Activated CD8-positive, alpha-beta memory T cell treated with anti-CD3 and anti-CD28 coated beads, Interleukin-2, amount 50 U/mL, for 4 hours (primary cell): ENCODE data around the gene CMA1.
A peak's percentile ranks its signal among the peaks of the same experiment; 100 is the strongest.
"Not testable (repeated sequence)": the region's sequence is repeated elsewhere in the genome, so short reads cannot be mapped to it uniquely, and the experiment has no call there.

Source experiments
- DNase-seq: peaks from one replicate; pipeline ENCODE4 v3.0.0-alpha.2; 2020

Gene CMA1

DNA sequence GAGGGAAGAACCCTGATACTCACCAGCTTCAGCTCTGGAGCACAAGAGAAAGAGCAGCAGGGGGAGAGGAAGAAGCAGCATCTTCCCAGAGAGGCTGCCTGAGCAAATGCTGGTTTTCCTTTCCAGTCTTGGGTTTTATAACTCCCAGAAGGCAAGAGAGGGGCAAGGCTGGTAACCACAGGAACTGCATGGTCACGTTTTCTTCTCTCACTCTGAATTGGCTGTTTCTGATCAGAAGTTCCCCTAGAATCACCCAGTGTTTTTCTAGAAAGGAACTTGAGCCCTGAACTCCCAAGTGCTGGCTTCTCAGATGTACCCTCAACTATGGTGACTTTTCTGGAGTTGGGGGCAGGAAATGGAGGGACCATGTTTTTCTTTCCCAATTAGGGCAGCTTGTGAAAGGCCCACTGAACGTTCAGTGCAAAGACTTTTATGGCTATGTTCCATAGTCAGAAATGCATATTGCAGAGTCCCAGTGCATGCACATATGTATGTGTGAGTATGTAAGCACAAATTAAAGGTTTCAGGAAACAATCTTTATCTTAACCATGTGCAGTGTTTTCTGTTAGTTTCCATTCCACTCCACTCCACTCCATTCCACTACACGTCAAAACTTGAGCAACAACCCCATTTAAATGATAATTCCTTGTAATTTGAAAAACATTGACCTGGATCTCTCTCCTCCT, at the start of gene CMA1:
TSS of gene CMA1 (minus strand) at position 111 of the 686 bp plus-strand sequence. CDS start at position 81, 30 bp downstream.
- no peak for DNase-seq

DNA sequence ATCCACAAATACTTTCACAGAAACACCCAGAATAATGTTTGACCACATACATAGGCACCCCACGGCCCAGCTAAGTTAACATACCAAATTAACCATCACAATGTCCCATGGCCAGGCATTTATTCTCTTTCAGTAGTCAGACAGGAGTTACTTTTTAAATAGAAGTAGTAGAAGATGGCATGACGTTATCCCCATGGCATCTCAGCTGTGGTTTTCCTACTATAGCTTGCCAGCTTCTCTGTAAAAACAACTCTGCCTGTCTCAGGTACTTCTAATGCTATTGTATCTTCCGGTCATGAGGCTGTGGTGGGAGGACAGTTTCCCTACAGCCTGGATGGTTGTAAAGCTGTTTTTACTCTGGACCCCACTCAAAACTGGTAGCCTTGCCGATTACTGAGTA, 48.7 kb upstream of the CMA1 start:
- no peak for DNase-seq

- DNase-seq = not testable (repeated sequence)
Observed at GRCh38 chr14:24549064-24549463, 41.0 kb upstream of the CMA1 start.

DNA sequence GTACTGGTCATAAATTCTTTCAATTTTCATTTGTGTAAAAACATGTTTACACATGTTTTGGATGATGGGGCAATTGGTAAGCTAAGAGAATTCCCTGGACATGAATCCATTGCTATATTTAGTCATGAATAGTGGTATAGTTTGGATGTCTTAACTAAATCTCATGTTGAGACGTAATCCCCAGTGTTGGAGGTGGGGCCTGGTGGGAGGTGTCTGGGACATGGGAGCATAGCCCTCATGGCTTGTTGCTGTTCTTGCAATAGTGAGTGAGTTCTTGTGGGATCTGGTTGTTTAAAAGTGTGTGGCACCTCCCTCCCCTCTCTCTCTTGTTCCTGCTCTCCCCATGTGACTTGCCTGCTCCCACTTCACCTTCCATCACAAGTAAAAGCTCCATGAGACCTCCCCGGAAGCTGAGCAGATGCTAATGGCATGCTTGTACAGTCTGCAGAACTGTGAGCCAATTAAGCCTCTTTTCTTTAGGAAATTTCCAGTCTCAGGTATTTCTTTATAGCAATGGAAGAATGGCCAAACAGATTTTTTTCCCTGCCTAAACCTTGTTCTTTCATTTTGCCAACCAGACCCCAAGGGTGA, 34.4 kb upstream of the CMA1 start:
- DNase-seq = no peak

- DNase-seq = no peak
Observed at GRCh38 chr14:24535737-24536136, 27.7 kb upstream of the CMA1 start.

DNA sequence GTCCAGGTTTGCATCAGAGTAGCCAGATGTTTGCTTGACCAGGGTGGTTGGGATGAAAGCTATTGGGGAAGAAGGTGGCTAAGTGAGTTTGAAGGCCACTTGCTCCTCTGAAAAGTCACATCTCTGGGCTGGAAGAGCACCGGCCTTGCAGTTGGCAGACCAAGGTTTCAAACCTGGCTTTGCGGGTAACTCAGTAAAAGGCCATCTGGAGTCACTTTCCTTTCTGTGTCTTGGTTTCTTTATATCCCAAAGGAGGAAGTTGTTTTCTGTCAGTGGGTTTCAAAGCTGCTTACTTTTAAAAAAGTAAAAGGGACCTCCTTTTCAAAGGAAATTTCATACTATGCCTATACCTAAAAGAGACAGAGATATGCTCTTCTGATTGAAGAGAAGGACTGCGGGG, 26.2 kb upstream of the CMA1 start:
- DNase-seq = no peak

- DNase-seq = not testable (repeated sequence)
Observed at GRCh38 chr14:24525877-24526620, 18.0 kb upstream of the CMA1 start.

- DNase-seq = no peak
Observed at GRCh38 chr14:24518851-24519250, 10.8 kb upstream of the CMA1 start.

DNA sequence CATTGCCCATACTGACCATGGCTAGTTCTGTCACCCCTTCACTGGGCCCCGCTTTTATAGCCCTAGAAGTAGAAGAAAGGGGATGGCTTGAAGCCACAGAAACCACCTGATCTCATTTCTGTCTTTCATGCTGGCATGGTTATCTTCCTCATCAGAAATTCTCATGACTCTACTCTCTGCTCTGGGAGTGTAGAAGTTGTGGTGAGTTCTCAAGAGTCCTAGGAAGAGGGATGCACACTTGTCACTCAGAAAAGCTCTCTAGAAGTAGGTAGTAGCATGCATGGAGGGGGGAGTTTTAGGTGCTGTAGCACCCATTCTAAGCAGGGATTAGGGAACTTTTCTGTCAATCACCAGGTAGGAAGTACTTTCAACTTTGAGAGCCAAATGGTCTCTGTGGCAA, 6.1 kb upstream of the CMA1 start:
- no peak for DNase-seq

GRCh38 chr14:24513009-24513408, 4.9 kb upstream of the CMA1 start:
- no peak for DNase-seq

GRCh38 chr14:24506443-24506842, 1.6 kb downstream of the CMA1 start:
- DNase-seq = no peak

DNA sequence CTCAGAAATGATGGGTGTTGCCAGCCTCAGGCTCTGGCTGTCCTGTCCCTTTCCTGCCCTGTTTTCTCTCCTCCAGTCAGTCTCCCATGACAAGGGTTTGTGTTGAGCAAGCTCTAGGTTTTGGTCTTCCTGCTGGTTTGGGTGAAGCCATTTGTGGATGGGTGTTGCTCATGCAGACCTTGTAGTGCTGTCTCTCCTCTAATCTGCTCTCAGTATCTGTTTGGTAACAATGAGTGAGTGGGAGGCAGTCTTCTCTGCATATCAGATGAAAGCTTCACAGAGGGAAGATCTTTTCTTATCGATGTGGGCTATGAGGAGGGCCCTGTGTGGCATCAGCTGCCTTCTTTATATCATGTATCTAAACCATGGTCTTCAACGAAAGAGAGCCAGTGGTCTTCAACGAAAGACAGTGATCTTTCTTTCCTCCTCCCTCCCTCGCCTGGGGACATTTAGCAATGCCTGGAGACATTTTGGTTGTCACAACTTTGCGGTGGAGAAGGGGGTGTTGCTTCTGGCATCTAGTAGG, 3.6 kb downstream of the CMA1 start:
- no peak for DNase-seq

- DNase-seq = not testable (repeated sequence)
Observed at GRCh38 chr14:24491586-24492408, 16.3 kb downstream of the CMA1 start.

GRCh38 chr14:24483604-24484252, 24.3 kb downstream of the CMA1 start:
- no peak for DNase-seq

DNA sequence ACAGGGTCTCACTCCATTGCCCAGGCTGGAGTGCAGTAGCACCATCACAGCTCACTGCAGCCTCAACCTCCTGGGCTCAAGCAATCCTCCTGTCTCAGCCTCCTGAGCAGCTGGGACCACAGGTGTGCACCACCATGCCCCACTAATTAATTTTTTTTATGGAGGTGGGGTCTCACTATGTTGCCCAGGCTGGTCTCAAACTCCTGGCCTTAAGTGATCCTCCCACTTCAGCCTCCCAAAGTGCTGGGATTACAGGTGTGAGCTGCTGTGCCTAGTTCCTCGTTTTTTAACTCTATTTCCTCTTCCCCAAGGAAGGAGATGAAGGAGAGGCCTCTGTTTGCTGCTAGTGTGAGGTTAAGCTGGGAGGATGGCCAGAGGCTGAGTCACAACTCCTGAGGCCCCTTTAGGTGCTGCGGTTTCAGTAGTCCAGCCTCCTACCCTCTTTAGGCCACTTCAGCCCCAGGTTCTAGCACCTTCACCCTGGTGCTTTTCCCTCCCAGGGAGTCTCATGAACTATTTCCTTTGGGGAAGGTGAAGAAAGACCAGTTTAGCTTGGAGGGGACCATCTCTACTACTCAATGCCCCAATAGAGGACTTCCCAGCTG, 25.3 kb downstream of the CMA1 start:
- DNase-seq = not testable (repeated sequence)

DNA sequence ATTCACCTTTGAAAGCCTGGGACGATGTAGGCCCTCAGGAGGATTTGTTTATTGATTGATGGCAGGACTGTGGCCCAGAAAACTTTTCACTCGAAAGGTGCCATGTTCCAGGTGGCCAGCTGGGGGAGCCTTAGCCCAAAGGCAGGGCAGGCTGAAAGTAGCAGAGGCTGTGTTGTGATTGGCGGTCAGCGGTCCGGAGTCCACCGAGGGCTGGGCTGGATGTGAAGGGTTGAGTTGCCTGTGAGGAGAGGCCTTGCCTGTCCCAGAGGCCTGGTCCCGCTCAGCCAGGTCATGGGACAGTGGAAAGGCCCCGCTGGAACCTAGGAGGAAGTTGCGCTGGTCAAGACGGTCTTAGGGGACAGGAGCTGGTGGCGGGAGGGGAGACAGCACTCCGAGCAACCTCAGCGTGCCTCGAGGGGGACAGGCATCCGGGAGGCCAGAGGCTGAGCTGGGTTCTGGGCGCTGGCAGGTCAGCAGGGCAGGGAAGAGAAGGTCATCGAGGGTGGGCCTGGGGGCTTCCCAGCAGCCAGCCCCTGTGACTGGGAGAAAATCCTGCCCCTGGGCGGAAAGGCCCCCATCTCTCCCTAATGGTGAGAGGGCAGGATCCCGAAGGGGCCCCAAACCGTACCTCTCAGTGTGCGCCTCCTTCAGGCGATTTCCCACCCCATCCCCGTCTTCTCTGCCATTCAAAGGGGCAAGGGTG, 26.3 kb downstream of the CMA1 start:
- DNase-seq = peak; percentile 35

DNA sequence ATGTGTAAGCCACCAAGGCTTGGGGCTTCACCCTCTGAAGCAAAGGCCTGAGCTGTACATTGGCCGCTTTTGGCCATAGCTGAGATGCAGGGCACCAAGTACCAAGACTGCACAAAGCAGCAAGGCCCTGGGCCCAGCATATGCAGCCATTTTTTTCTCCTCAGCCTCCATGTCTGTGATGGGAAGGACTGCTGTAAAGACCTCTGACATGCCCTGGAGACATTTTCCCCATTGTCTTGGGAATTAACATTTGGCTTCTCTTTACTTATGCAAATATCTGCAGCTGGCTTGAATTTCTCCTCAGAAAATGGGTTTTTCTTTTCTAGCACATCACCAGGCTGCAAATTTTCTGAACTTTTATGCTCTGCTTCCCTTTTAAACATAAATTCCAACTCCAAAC, 28.1 kb downstream of the CMA1 start:
- not testable (repeated sequence) for DNase-seq

- no peak for DNase-seq
Observed at GRCh38 chr14:24475261-24475660, 32.8 kb downstream of the CMA1 start.

GRCh38 chr14:24473211-24473610, 34.9 kb downstream of the CMA1 start:
- no peak for DNase-seq

DNA sequence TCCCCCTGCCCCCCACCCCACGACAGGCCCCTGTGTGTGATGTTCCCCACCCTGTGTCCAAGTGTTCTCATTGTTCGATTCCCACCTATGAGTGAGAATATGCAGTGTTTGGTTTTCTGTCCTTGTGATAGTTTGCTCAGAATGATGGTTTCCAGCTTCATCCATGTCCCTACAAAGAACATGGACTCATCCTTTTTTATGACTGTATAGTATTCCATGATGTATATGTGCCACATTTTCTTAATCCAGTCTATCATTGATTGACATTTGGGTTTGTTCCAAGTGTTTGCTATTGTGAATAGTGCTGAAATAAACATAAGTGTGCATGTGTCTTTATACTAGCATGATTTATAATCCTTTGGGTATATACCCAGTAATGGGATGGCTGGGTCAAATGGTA, 37.6 kb downstream of the CMA1 start:
- DNase-seq = not testable (repeated sequence)

DNA sequence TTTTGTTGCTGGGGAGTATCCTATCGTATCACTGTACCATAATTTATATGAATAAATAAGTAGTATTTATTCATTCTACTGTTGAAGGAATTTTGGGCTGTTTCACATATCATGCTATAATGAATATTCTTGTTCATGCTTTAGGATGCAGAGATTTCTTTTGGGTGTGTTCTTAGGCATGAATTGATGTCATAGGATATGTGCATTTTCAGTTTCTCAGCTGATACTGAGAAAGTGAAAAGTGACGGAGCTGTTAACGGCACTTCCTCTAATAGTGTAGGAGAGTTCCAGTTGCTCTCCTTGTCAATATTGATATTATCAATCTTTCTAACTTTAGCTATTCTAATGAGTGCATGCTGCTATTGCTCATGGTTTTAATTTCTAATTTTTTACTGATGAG, 42.3 kb downstream of the CMA1 start:
- no peak for DNase-seq
